Measurements from ENCODE around the gene TMEM131.

TMEM131 gene

GRCh38 chr2:98006378-98006777 is 10.6 kb upstream of the TMEM131 start:
- no peak overlapping the region for H3K4me3 ChIP-seq (ENCODE audit: low read depth, low read length)
- TF ChIP-seq MYC (IDR thresholded peaks at IDR 0.05; ENCODE audit: low read depth, low read length) (no peak), POLR2A (IDR thresholded peaks at IDR 0.05; ENCODE audit: extremely low read depth, insufficient read length) (no peak)
- TF ChIP-seq, protein P1, sequence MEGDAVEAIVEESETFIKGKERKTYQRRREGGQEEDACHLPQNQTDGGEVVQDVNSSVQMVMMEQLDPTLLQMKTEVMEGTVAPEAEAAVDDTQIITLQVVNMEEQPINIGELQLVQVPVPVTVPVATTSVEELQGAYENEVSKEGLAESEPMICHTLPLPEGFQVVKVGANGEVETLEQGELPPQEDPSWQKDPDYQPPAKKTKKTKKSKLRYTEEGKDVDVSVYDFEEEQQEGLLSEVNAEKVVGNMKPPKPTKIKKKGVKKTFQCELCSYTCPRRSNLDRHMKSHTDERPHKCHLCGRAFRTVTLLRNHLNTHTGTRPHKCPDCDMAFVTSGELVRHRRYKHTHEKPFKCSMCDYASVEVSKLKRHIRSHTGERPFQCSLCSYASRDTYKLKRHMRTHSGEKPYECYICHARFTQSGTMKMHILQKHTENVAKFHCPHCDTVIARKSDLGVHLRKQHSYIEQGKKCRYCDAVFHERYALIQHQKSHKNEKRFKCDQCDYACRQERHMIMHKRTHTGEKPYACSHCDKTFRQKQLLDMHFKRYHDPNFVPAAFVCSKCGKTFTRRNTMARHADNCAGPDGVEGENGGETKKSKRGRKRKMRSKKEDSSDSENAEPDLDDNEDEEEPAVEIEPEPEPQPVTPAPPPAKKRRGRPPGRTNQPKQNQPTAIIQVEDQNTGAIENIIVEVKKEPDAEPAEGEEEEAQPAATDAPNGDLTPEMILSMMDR (IDR thresholded peaks at IDR 0.05; ENCODE audit: low read depth, low read length), result no peak
- TF ChIP-seq, protein P2, sequence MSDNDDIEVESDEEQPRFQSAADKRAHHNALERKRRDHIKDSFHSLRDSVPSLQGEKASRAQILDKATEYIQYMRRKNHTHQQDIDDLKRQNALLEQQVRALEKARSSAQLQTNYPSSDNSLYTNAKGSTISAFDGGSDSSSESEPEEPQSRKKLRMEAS (IDR thresholded peaks at IDR 0.05; ENCODE audit: low read depth, low read length), result no peak
- no peak for DNase-seq (ENCODE audit: low read depth)

- DNase-seq (ENCODE audit: low read depth), result no peak
- no peak overlapping the region for H3K4me3 ChIP-seq (ENCODE audit: low read depth, low read length)
- no peak for TF ChIP-seq MYC (IDR thresholded peaks at IDR 0.05; ENCODE audit: low read depth, low read length)
These were observed 8.9 kb upstream of the TMEM131 start for GRCh38 chr2:98004613-98005012.

DNA sequence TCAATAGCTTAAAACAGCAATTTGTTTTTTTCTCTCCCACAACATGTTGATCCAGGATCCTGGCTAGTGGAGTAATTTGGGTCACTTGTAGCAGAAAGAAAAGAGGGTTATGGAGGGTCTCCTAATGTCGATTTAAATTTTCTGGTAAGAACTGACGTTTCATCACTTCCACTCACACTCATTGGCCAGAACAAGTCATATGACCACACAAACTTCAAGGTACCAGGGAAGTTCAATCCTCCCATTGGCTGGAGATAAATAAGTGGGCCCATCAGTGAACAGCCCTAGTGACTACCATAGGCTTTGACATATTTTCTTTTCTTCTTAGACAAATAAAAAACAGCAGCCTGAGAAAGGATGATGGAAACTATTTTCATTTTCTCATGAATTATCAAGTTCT is 8.3 kb upstream of the TMEM131 start:
- H3K4me3 ChIP-seq (ENCODE audit: low read depth, low read length), result no peak overlapping the region
- DNase-seq (ENCODE audit: low read depth), result no peak
- TF ChIP-seq, protein P1 (IDR thresholded peaks at IDR 0.05; ENCODE audit: low read depth, low read length), result no peak
- no peak for TF ChIP-seq POLR2A (IDR thresholded peaks at IDR 0.05; ENCODE audit: extremely low read depth, insufficient read length)
- no peak for TF ChIP-seq MYC (IDR thresholded peaks at IDR 0.05; ENCODE audit: low read depth, low read length)
- TF ChIP-seq, protein P2 (IDR thresholded peaks at IDR 0.05; ENCODE audit: low read depth, low read length), result no peak

DNA sequence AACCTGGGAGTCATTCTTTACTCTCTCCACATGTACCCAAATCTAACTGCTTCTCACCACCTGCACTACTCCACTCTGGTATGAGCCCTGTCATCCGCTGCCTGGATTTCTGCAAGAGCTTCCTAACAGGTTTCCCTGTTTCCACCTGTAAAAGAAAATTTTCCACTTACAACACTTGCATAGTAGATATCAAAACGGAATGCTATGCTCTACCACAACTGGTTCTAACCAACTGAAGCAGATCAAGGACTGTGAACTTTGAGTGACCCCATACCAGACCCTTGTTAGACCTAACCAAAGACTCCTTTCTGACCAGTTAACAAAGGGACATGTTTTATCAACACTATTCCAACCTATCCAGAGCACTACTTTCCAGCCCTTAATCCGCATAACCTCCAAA is 3.8 kb upstream of the TMEM131 start:
- no peak for DNase-seq (ENCODE audit: low read depth)
- no peak overlapping the region for H3K4me3 ChIP-seq (ENCODE audit: low read depth, low read length)
- TF ChIP-seq, protein P1 (IDR thresholded peaks at IDR 0.05; ENCODE audit: low read depth, low read length), result no peak
- TF ChIP-seq, protein P2 (IDR thresholded peaks at IDR 0.05; ENCODE audit: low read depth, low read length), result no peak
- TF ChIP-seq POLR2A (IDR thresholded peaks at IDR 0.05; ENCODE audit: extremely low read depth, insufficient read length) (no peak), MYC (IDR thresholded peaks at IDR 0.05; ENCODE audit: low read depth, low read length) (no peak)

DNA sequence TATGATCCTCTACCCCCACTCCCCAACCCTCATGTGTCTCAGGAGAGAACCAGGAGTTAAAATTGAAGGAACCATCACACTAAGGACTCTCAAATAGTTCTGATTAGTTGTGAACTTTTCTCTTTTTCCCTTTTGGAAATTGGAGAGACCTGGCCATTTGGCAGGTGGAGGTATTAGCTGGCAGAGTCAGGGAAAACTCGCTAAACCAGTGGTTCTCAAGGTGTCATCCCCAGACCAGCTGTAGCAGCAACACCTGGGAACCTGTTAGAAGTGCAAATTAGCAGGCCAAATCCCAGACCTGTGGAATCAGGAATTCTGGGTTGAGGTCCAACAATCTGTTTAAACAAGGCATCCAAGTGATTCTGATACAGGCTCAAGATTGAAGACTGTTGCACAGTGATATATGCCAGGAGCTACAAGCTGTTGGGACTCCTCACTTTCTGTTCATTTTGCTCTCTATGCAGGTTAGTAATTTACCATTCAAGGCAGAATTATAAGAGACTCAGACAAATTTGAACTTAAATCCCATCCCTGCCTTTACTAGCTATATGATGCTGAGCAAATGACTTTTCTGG is 2.8 kb upstream of the TMEM131 start:
- DNase-seq (ENCODE audit: low read depth), result no peak
- no peak overlapping the region for H3K4me3 ChIP-seq (ENCODE audit: low read depth, low read length)
- TF ChIP-seq, protein P1 (IDR thresholded peaks at IDR 0.05; ENCODE audit: low read depth, low read length), result no peak
- no peak for TF ChIP-seq MYC (IDR thresholded peaks at IDR 0.05; ENCODE audit: low read depth, low read length)
- TF ChIP-seq POLR2A (IDR thresholded peaks at IDR 0.05; ENCODE audit: extremely low read depth, insufficient read length), result no peak
- TF ChIP-seq, protein P2 (IDR thresholded peaks at IDR 0.05; ENCODE audit: low read depth, low read length), result no peak

- TF ChIP-seq, protein P2 (IDR thresholded peaks at IDR 0.05; ENCODE audit: low read depth, low read length), result no peak
- TF ChIP-seq, protein P1 (IDR thresholded peaks at IDR 0.05; ENCODE audit: low read depth, low read length), result no peak
- TF ChIP-seq POLR2A (IDR thresholded peaks at IDR 0.05; ENCODE audit: extremely low read depth, insufficient read length), result no peak
- no peak for TF ChIP-seq MYC (IDR thresholded peaks at IDR 0.05; ENCODE audit: low read depth, low read length)
- no peak for DNase-seq (ENCODE audit: low read depth)
- no peak overlapping the region for H3K4me3 ChIP-seq (ENCODE audit: low read depth, low read length)
These were observed 2.1 kb upstream of the TMEM131 start for GRCh38 chr2:97997784-97998392.

All from NB4 (cell line).